Activated T-helper 17 cell treated with anti-CD3 and anti-CD28 coated beads, Interleukin-2, amount 50 U/mL, for 72 hours (primary cell): ENCODE data around the gene BNIP5. TPM values are rescaled to one million over a fixed set of nuclear protein-coding genes. Genes with fewer than 3 reads are reported as not detected.

Source experiments
- ATAC-seq: fragments of 150-1000 bp; cut with Tn5 transposase; replicated peaks from 2 replicates; pipeline ENCODE4 v1.10.0; 2021; ENCODE audit warnings: mild to moderate bottlenecking, moderate library complexity
- H3K27ac Mint-ChIP-seq: one replicate; pipeline ENCODE4 v1.8.0; 2022; ENCODE audit warnings: mixed read lengths
- H3K27me3 Mint-ChIP-seq: one replicate; pipeline ENCODE4 v1.8.0; 2022; ENCODE audit warnings: mixed read lengths
- H3K36me3 Mint-ChIP-seq: one replicate; pipeline ENCODE4 v1.8.0; 2022; ENCODE audit warnings: low read depth, mild to moderate bottlenecking, mixed read lengths
- H3K4me1 Mint-ChIP-seq: one replicate; pipeline ENCODE4 v1.8.0; 2022; ENCODE audit warnings: mixed read lengths
- H3K4me3 Mint-ChIP-seq: one replicate; pipeline ENCODE4 v1.8.0; 2022; ENCODE audit warnings: mild to moderate bottlenecking, mixed read lengths
- H3K9me3 Mint-ChIP-seq: one replicate; pipeline ENCODE4 v1.8.0; 2022; ENCODE audit warnings: mixed read lengths
- total RNA-seq, 2 donors: library from RNA; stranded (reverse); gene quantifications; one replicate each; pipeline ENCODE4 v1.2.3, GENCODE V29; 2022

The BNIP5 gene
- total RNA-seq, 2 donors from 2014 or later = not detected

GRCh38 chr6:36296240-36296639 lies 40.4 kb downstream of the BNIP5 start:
- H3K4me3 Mint-ChIP-seq = no peak overlapping the region
- H3K9me3 Mint-ChIP-seq = no peaks in the 10 kb centered on the region
- peaks cover 14% of the 10 kb centered on the region for H3K27me3 Mint-ChIP-seq
- no peaks in the 10 kb centered on the region for H3K4me1 Mint-ChIP-seq
- no peak overlapping the region for H3K27ac Mint-ChIP-seq
- H3K36me3 Mint-ChIP-seq = no peaks in the 10 kb centered on the region
- ATAC-seq = no peak

- no peaks in the 10 kb centered on the region for H3K36me3 Mint-ChIP-seq
- H3K4me3 Mint-ChIP-seq = no peak overlapping the region
- peaks cover 6% of the 10 kb centered on the region for H3K4me1 Mint-ChIP-seq
- H3K9me3 Mint-ChIP-seq = no peaks in the 10 kb centered on the region
- no peak for ATAC-seq
- peaks cover 3% of the 10 kb centered on the region for H3K27me3 Mint-ChIP-seq
- H3K27ac Mint-ChIP-seq = no peak overlapping the region
Measured at GRCh38 chr6:36292170-36292569, 44.5 kb downstream of the BNIP5 start.

DNA sequence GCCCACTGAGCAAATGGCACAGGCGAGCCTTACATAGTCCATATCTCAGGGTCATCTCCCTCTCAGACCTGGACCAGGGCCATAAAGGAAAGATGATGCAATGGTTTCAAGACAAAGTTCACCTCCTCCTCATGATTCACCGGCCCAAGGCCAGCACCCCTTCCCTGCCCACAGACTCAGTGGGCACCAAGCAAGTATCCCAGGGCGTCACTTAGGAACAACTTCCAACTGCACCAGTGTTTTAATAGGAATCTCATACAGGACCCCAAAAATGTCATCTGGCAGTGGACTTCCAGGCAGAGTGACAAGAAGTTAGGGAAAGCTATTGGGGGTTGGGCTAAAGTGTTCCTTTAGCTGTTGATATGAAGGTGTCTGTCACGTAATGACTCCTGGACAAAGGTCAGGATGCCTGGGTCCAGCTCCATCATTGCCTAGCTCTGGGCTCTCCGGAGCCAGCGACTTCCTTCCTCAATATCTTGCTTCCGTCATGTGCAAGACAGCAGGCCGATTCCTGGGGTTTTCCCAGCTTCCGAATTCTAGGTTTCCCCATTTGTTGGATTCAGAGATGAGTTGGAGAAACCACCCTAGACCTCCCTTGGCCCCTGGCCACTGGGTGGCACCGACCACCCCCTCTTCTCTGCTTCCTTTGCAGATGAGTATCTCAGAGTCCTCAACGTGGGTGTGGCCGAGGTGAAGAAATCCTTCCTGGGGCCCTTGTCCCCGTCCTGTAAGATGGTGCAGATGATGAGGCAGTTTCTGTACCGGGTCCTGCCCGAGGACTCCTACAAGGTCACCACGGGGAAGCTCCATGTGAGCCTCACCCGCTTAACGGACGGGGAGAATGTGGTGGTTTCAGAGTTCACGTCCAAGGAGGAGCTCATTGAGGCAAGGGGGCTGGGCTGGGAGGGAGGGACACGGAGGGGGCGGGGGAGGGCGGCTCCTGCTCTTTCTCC lies 45.7 kb downstream of the BNIP5 start:
- no peak overlapping the region for H3K4me3 Mint-ChIP-seq
- no peak overlapping the region for H3K27ac Mint-ChIP-seq
- H3K4me1 Mint-ChIP-seq = peaks cover 6% of the 10 kb centered on the region
- H3K36me3 Mint-ChIP-seq = no peaks in the 10 kb centered on the region
- peaks cover 4% of the 10 kb centered on the region for H3K27me3 Mint-ChIP-seq
- ATAC-seq = no peak
- no peaks in the 10 kb centered on the region for H3K9me3 Mint-ChIP-seq

DNA sequence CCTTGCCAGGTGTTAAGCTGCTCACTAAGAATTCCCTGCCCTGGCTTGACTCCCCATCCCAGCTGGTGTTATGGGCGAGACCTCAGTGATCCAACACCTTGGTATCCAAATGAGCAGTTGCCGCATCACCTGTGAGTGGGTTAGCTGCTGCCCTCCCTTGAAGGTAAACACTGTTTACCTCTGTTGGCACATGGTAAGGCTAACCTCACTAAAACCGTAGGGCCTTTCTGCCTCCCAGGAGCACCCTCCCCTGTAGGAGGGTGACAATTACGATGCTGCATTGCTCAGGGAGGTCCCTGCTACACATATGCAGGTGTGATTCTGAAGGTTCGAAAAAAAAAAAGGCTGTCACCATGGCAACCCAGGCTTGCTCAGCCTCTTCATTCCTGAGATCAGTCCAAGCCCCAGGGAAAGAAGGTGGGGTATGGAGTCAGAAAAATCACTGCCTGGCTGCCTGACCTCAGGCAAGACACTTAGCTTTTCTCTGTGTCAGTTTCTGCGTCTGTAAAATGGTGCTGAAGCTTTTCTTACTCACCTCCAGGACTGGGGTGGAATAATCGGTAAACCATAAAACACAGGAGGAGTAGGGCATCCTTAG lies 47.3 kb downstream of the BNIP5 start:
- ATAC-seq = no peak
- Mint-ChIP-seq H3K4me3 (no peak overlapping the region), H3K4me1 (peaks cover 6% of the 10 kb centered on the region), H3K27ac (no peak overlapping the region), H3K9me3 (no peaks in the 10 kb centered on the region), H3K36me3 (no peaks in the 10 kb centered on the region), H3K27me3 (peaks cover 17% of the 10 kb centered on the region)

GRCh38 chr6:36286858-36287257 lies 49.8 kb downstream of the BNIP5 start:
- H3K27ac Mint-ChIP-seq = no peak overlapping the region
- H3K4me3 Mint-ChIP-seq = no peak overlapping the region
- no peak for ATAC-seq
- no peaks in the 10 kb centered on the region for H3K9me3 Mint-ChIP-seq
- no peaks in the 10 kb centered on the region for H3K36me3 Mint-ChIP-seq
- H3K27me3 Mint-ChIP-seq = peaks cover 25% of the 10 kb centered on the region
- H3K4me1 Mint-ChIP-seq = peaks cover 6% of the 10 kb centered on the region

- no peak overlapping the region for H3K4me3 Mint-ChIP-seq
- H3K4me1 Mint-ChIP-seq = peaks cover 6% of the 10 kb centered on the region
- no peaks in the 10 kb centered on the region for H3K9me3 Mint-ChIP-seq
- no peak for ATAC-seq
- no peaks in the 10 kb centered on the region for H3K36me3 Mint-ChIP-seq
- H3K27me3 Mint-ChIP-seq = peaks cover 25% of the 10 kb centered on the region
- no peak overlapping the region for H3K27ac Mint-ChIP-seq
Measured at GRCh38 chr6:36285797-36286196, 50.9 kb downstream of the BNIP5 start.

DNA sequence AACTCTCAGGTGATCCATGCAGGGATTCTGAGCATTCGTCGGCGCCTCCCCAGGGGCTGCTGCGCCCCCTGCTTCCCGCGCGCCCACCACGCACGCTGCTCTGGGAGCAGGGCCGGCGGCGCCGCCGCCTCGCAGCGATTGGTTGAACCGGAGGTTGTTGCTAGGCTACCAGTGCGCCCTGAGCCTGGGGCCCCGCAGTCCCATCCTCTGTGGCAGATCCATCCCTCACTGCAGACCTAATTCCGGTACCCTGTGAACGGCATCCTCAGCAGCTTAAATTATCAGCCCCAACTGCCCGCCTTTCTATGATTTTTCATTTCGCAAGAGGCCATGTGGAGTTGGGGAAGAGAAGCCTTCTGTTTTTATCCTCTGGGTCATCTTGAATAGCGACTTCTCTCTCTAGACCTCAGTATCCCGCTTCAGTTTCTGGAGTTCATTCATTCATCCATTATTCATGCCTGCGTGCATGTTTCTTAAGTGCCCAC lies 51.5 kb downstream of the BNIP5 start:
- Mint-ChIP-seq H3K4me3 (no peak overlapping the region), H3K9me3 (no peaks in the 10 kb centered on the region), H3K27ac (no peak overlapping the region), H3K27me3 (peaks cover 30% of the 10 kb centered on the region), H3K36me3 (no peaks in the 10 kb centered on the region), H3K4me1 (peaks cover 6% of the 10 kb centered on the region)
- ATAC-seq = no peak

- H3K9me3 Mint-ChIP-seq = no peaks in the 10 kb centered on the region
- peaks cover 30% of the 10 kb centered on the region for H3K27me3 Mint-ChIP-seq
- H3K4me1 Mint-ChIP-seq = peaks cover 6% of the 10 kb centered on the region
- no peak overlapping the region for H3K27ac Mint-ChIP-seq
- H3K4me3 Mint-ChIP-seq = no peak overlapping the region
- ATAC-seq = no peak
- H3K36me3 Mint-ChIP-seq = no peaks in the 10 kb centered on the region
Measured at GRCh38 chr6:36284359-36284758, 52.3 kb downstream of the BNIP5 start.

- H3K9me3 Mint-ChIP-seq = no peaks in the 10 kb centered on the region
- no peak for ATAC-seq
- peaks cover 33% of the 10 kb centered on the region for H3K27me3 Mint-ChIP-seq
- no peaks in the 10 kb centered on the region for H3K36me3 Mint-ChIP-seq
- no peak overlapping the region for H3K4me3 Mint-ChIP-seq
- no peak overlapping the region for H3K27ac Mint-ChIP-seq
- H3K4me1 Mint-ChIP-seq = peaks cover 6% of the 10 kb centered on the region
Measured at GRCh38 chr6:36283608-36284007, 53.1 kb downstream of the BNIP5 start.

- Mint-ChIP-seq H3K9me3 (no peaks in the 10 kb centered on the region), H3K36me3 (no peaks in the 10 kb centered on the region), H3K27me3 (peaks cover 42% of the 10 kb centered on the region), H3K4me3 (no peak overlapping the region), H3K4me1 (no peaks in the 10 kb centered on the region), H3K27ac (no peak overlapping the region)
- ATAC-seq = no peak
Measured at GRCh38 chr6:36280983-36281382, 55.7 kb downstream of the BNIP5 start.

- Mint-ChIP-seq H3K36me3 (no peaks in the 10 kb centered on the region), H3K27me3 (peaks cover 40% of the 10 kb centered on the region), H3K4me1 (no peaks in the 10 kb centered on the region), H3K4me3 (no peak overlapping the region), H3K27ac (no peak overlapping the region), H3K9me3 (no peaks in the 10 kb centered on the region)
- no peak for ATAC-seq
Measured at GRCh38 chr6:36280467-36280866, 56.2 kb downstream of the BNIP5 start.

DNA sequence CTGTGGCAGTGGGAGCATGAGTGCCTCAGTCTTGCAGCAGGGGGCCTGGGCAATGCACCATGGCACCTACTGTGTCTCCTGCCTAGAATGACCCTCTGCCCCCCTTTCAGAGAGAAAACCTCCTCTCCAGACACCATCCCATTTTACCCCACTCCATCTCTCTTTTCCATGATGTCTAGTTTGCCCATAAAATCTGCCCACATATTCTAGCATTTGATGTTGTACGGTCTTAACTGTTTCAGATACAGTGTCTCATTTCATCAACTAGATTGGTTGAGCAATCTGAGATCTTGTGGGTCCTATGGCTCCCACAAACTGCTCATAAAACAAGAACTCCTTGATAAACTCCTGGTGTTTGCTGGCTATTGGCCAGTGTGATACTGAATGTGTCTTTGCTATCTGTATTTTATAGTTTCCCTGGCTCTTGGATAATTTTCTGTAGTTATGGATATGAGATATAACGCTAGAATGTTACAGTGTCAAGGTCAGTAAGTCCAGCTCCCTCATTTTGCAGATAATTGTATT lies 58.7 kb downstream of the BNIP5 start:
- no peaks in the 10 kb centered on the region for H3K9me3 Mint-ChIP-seq
- ATAC-seq = no peak
- no peak overlapping the region for H3K27ac Mint-ChIP-seq
- H3K4me1 Mint-ChIP-seq = no peaks in the 10 kb centered on the region
- no peaks in the 10 kb centered on the region for H3K36me3 Mint-ChIP-seq
- no peak overlapping the region for H3K4me3 Mint-ChIP-seq
- H3K27me3 Mint-ChIP-seq = peaks cover 30% of the 10 kb centered on the region

GRCh38 chr6:36276581-36277536 lies 59.8 kb downstream of the BNIP5 start:
- no peak overlapping the region for H3K4me3 Mint-ChIP-seq
- no peaks in the 10 kb centered on the region for H3K4me1 Mint-ChIP-seq
- no peaks in the 10 kb centered on the region for H3K9me3 Mint-ChIP-seq
- no peak overlapping the region for H3K27ac Mint-ChIP-seq
- peaks cover 33% of the 10 kb centered on the region for H3K27me3 Mint-ChIP-seq
- no peak for ATAC-seq
- H3K36me3 Mint-ChIP-seq = no peaks in the 10 kb centered on the region
